ENCODE data around the gene RABGGTA. TPM values are rescaled to one million over a fixed set of nuclear protein-coding genes. Genes with fewer than 3 reads are reported as not detected.

RABGGTA gene
- total RNA-seq, 6 donors from 2014 or later = 22.7 to 125 (median 58.9) TPM

DNA sequence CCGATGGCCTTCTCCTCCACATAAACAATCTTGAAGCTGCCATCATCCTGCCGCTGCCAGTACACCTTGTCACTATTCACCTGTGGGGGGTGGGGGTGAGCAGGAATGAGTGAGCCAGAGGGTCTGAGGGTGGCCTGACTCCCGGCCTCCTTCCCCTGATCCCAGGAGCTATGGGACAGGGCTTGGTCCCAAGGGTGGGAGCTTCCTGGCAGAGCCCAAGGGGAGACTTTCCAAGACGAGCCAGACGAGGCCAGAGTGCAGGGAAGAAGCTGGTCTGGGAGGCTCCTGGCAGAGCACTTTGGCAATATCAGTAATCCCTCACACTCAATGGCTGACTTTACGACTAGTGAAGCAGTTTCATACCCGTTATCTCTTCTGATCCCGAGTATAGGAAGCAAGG lies 16.0 kb downstream of the RABGGTA start:
- TF ChIP-seq EP300 (IDR thresholded peaks at IDR 0.05) (no peak), POLR2AphosphoS5 (IDR thresholded peaks at IDR 0.05) (no peak), POLR2A (IDR thresholded peaks at IDR 0.05) (no peak)
- TF ChIP-seq, protein P1, sequence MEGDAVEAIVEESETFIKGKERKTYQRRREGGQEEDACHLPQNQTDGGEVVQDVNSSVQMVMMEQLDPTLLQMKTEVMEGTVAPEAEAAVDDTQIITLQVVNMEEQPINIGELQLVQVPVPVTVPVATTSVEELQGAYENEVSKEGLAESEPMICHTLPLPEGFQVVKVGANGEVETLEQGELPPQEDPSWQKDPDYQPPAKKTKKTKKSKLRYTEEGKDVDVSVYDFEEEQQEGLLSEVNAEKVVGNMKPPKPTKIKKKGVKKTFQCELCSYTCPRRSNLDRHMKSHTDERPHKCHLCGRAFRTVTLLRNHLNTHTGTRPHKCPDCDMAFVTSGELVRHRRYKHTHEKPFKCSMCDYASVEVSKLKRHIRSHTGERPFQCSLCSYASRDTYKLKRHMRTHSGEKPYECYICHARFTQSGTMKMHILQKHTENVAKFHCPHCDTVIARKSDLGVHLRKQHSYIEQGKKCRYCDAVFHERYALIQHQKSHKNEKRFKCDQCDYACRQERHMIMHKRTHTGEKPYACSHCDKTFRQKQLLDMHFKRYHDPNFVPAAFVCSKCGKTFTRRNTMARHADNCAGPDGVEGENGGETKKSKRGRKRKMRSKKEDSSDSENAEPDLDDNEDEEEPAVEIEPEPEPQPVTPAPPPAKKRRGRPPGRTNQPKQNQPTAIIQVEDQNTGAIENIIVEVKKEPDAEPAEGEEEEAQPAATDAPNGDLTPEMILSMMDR (IDR thresholded peaks at IDR 0.05) = no peak
- ATAC-seq (ENCODE audit: low FRiP score in 2 of 2) = no peak
- Histone ChIP-seq H3K9me3 (no peaks in the 10 kb centered on the region), H3K36me3 (peaks cover 0 to 19% (median 9%) of the 10 kb centered on the region in 4 donors), H3K4me3 (no peak overlapping the region), H3K27ac (no peak overlapping the region), H3K4me1 (peaks cover 0 to 19% (median 13%) of the 10 kb centered on the region in 4 donors), H3K27me3 (no peaks in the 10 kb centered on the region)
- DNase-seq = no peak
- 91% methylated on average over 8 of the region's 8 CpGs for WGBS, 2 donors

DNA sequence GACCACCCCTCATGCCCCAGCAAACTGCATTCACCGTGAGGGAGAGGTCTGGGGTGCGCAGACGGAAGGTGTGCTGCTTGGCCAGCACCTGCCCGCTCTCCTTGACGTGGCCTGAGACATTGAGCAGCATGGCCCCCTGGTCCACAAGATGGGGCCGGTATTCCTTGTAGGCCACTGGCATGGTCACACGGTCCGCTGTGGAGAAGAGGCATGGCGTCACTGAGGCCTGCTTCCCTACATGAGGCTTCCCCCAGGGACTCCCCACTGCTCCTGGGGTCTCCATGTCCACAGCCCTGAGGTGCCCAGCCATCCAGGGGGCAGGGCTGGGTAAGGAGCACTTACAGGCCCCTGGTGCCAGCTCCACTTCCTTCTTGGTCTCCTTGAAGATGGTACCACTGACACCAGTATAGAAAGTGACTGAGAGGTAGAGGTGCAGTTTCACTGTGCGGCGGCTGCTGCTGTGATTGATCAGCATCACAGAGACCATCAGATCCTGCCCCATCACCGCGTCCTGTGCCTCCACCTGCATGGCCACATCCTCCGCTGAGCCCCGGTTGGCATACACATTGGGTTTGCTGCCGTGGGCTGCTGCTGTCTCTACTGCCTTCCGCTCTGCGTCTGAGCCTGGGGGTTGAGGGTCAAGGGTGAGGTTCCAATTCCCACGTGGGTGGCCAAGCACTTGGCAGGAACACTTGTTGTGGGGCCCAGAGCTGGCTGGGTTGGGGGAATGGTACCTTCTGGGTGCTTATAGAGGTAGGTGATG lies 16.6 kb downstream of the RABGGTA start:
- no peaks in the 10 kb centered on the region for H3K27me3 ChIP-seq
- H3K9me3 ChIP-seq = no peaks in the 10 kb centered on the region
- no peak overlapping the region for H3K27ac ChIP-seq
- H3K36me3 ChIP-seq = peaks cover 0 to 19% (median 9%) of the 10 kb centered on the region in 4 donors
- H3K4me1 ChIP-seq = peaks cover 0 to 19% (median 12%) of the 10 kb centered on the region in 4 donors
- H3K4me3 ChIP-seq = no peak overlapping the region
- WGBS, 2 donors = 94% methylated on average over 13 to 19 of the region's 19 CpGs
- DNase-seq (no peak), ATAC-seq (ENCODE audit: low FRiP score in 2 of 2) (no peak)
- TF ChIP-seq POLR2A (IDR thresholded peaks at IDR 0.05) (no peak), EP300 (IDR thresholded peaks at IDR 0.05) (no peak), POLR2AphosphoS5 (IDR thresholded peaks at IDR 0.05) (no peak)
- TF ChIP-seq, protein P1 (IDR thresholded peaks at IDR 0.05) = no peak

- H3K9me3 ChIP-seq = no peaks in the 10 kb centered on the region
- no peaks in the 10 kb centered on the region for H3K27me3 ChIP-seq
- TF ChIP-seq EP300 (IDR thresholded peaks at IDR 0.05) (no peak), POLR2A (IDR thresholded peaks at IDR 0.05) (no peak), POLR2AphosphoS5 (IDR thresholded peaks at IDR 0.05) (no peak)
- TF ChIP-seq, protein P1 (IDR thresholded peaks at IDR 0.05) = no peak
- no peak for DNase-seq
- 81 to 91% methylated on average over 6 to 7 of the region's 7 CpGs for WGBS, 2 donors
- H3K36me3 ChIP-seq = peaks cover 0 to 19% (median 9%) of the 10 kb centered on the region in 4 donors
- H3K4me3 ChIP-seq = no peak overlapping the region
- ATAC-seq (ENCODE audit: low FRiP score in 2 of 2) = no peak
- H3K4me1 ChIP-seq = peaks cover 0 to 10% (median 5%) of the 10 kb centered on the region in 4 donors
- no peak overlapping the region for H3K27ac ChIP-seq
These were observed 17.5 kb downstream of the RABGGTA start for GRCh38 chr14:24253936-24254335.

DNA sequence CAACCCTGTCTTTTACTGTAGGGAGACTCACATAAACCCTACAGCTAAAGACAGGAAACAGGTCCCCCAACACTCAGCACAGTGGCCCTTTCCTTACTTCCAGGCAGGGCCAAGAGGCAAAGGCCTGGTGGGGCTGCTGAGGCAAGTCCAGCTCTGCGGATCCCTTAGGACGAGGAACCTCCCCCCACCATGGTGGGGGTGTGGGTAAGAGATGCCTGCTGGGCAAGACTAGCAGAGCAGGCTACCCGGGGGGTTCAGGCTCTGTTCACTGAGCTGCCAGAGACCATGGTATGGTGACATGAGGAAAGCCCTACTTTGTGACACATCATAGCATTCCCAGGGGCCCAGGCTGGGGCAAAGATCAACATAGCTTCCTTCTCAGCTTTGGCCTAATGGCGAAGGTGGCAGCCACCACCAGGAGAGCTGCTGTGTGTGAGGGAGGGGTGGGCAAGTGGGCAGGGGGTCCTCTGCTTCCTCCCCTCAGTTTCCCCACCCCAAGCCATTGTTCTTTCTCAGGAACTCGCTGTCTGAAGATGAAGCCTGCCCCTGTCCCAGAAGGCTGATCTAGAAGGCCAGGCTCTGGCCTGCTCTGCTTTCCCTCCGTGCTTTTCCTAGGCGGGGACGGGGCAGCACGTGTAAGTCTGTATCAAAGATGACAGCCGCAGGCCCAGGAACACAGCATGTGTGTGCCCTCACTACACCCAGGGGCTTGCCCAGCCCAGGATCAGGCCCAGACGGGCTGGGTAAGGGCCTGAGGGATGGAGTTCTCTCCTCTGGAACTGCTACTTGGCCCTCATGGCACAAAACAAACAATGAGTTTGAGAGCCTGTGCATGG lies 18.9 kb downstream of the RABGGTA start:
- TF ChIP-seq, protein P1 (IDR thresholded peaks at IDR 0.05) = no peak
- no peak for TF ChIP-seq POLR2AphosphoS5 (IDR thresholded peaks at IDR 0.05)
- 70 to 84% methylated on average over 5 to 11 of the region's 11 CpGs for WGBS, 2 donors
- Histone ChIP-seq H3K9me3 (no peaks in the 10 kb centered on the region), H3K36me3 (peaks cover 0 to 19% (median 9%) of the 10 kb centered on the region in 4 donors), H3K27ac (peak overlapping the region in 1 of 4 donors; percentile 46), H3K4me3 (no peak overlapping the region), H3K27me3 (no peaks in the 10 kb centered on the region), H3K4me1 (peaks cover 0 to 8% (median 0%) of the 10 kb centered on the region in 4 donors)
- ATAC-seq (ENCODE audit: low FRiP score in 2 of 2) (no peak), DNase-seq (no peak)

All from upper lobe of left lung (tissue), 6 donors.